ENCODE data around the gene PDCD1.

The PDCD1 gene

GRCh38 chr2:241863536-241863954 is 4.9 kb upstream of the PDCD1 start:
- peak; percentile 57 for DNase-seq

GRCh38 chr2:241862775-241863535 is 4.3 kb upstream of the PDCD1 start:
- DNase-seq = no peak

GRCh38 chr2:241862093-241862492 is 3.4 kb upstream of the PDCD1 start:
- no peak for DNase-seq

- DNase-seq = no peak
These were observed 2.6 kb upstream of the PDCD1 start for GRCh38 chr2:241861264-241861663.

GRCh38 chr2:241860184-241861078 is 1.7 kb upstream of the PDCD1 start:
- no peak for DNase-seq

- DNase-seq = peak; percentile 42
These were observed 916 bp upstream of the PDCD1 start for GRCh38 chr2:241859436-241860183.

GRCh38 chr2:241859017-241859435 is 332 bp upstream of the PDCD1 start:
- DNase-seq = no peak

- DNase-seq = no peak
These were observed 1.0 kb downstream of the PDCD1 start for GRCh38 chr2:241857572-241858121.

- no peak for DNase-seq
These were observed 1.6 kb downstream of the PDCD1 start for GRCh38 chr2:241857041-241857541.

- no peak for DNase-seq
These were observed 2.7 kb downstream of the PDCD1 start for GRCh38 chr2:241855888-241856422.

- no peak for DNase-seq
These were observed 3.3 kb downstream of the PDCD1 start for GRCh38 chr2:241855245-241855887.

- DNase-seq = no peak
These were observed 4.1 kb downstream of the PDCD1 start for GRCh38 chr2:241854342-241855244.

GRCh38 chr2:241853651-241854341 is 4.9 kb downstream of the PDCD1 start:
- no peak for DNase-seq

GRCh38 chr2:241852981-241853631 is 5.6 kb downstream of the PDCD1 start:
- no peak for DNase-seq

- DNase-seq = no peak
These were observed 6.3 kb downstream of the PDCD1 start for GRCh38 chr2:241852116-241852980.

- no peak for DNase-seq
These were observed 7.2 kb downstream of the PDCD1 start for GRCh38 chr2:241851325-241852115.

- DNase-seq = no peak
These were observed 8.0 kb downstream of the PDCD1 start for GRCh38 chr2:241850544-241851324.

All from CD4-positive, alpha-beta T cell treated with Interleukin-21 for 1 hour (primary cell).